ENCODE measurements around the gene LGALSL. TPM values are rescaled to one million over a fixed set of nuclear protein-coding genes. Genes with fewer than 3 reads are reported as not detected.

The LGALSL gene
- total and polyA plus RNA-seq, 2 donors, result 1.7 to 12.8 TPM

- 89% methylated on average over 5 of the region's 5 CpGs for WGBS
- peaks cover 0 to 7% of the 10 kb centered on the region in 2 donors for H3K27me3 ChIP-seq (ENCODE audit: control insufficient read depth in 2 of 2, insufficient read depth in 1 of 2, low read length in 1 of 2)
- H3K4me1 ChIP-seq (ENCODE audit: control insufficient read depth in 2 of 2, insufficient read depth in 2 of 2, low read length in 2 of 2), result no peaks in the 10 kb centered on the region
- no peak for DNase-seq (ENCODE audit: low read depth in 6 of 9, low spot score in 9 of 9)
- H3K4me3 ChIP-seq (ENCODE audit: low read length in 2 of 2), result no peak overlapping the region
- no peaks in the 10 kb centered on the region for H3K36me3 ChIP-seq (ENCODE audit: control insufficient read depth in 2 of 2, insufficient read depth in 2 of 2, low read length in 1 of 2)
- no peak overlapping the region for H3K27ac ChIP-seq (ENCODE audit: low read depth in 1 of 2, low read length in 1 of 2)
- H3K9me3 ChIP-seq (ENCODE audit: control insufficient read depth in 2 of 2, insufficient read depth in 1 of 2, low read length in 1 of 2), result no peaks in the 10 kb centered on the region
Measured at GRCh38 chr2:64482765-64483504, 29.0 kb downstream of the LGALSL start.

GRCh38 chr2:64485331-64485730 is 31.4 kb downstream of the LGALSL start:
- no peak for DNase-seq (ENCODE audit: low read depth in 6 of 9, low spot score in 9 of 9)
- Histone ChIP-seq H3K27ac (ENCODE audit: low read depth in 1 of 2, low read length in 1 of 2) (peak overlapping the region in 1 of 2 donors; percentile 43), H3K4me3 (ENCODE audit: low read length in 2 of 2) (no peak overlapping the region), H3K9me3 (ENCODE audit: control insufficient read depth in 2 of 2, insufficient read depth in 1 of 2, low read length in 1 of 2) (no peaks in the 10 kb centered on the region), H3K27me3 (ENCODE audit: control insufficient read depth in 2 of 2, insufficient read depth in 1 of 2, low read length in 1 of 2) (peaks cover 0 to 23% of the 10 kb centered on the region in 2 donors), H3K36me3 (ENCODE audit: control insufficient read depth in 2 of 2, insufficient read depth in 2 of 2, low read length in 1 of 2) (no peaks in the 10 kb centered on the region), H3K4me1 (ENCODE audit: control insufficient read depth in 2 of 2, insufficient read depth in 2 of 2, low read length in 2 of 2) (peaks cover 0 to 17% of the 10 kb centered on the region in 2 donors)
- WGBS, result 58% methylated on average over 4 of the region's 4 CpGs

- Histone ChIP-seq H3K36me3 (ENCODE audit: control insufficient read depth in 2 of 2, insufficient read depth in 2 of 2, low read length in 1 of 2) (no peaks in the 10 kb centered on the region), H3K27me3 (ENCODE audit: control insufficient read depth in 2 of 2, insufficient read depth in 1 of 2, low read length in 1 of 2) (peaks cover 0 to 28% of the 10 kb centered on the region in 2 donors), H3K4me3 (ENCODE audit: low read length in 2 of 2) (no peak overlapping the region), H3K9me3 (ENCODE audit: control insufficient read depth in 2 of 2, insufficient read depth in 1 of 2, low read length in 1 of 2) (no peaks in the 10 kb centered on the region), H3K4me1 (ENCODE audit: control insufficient read depth in 2 of 2, insufficient read depth in 2 of 2, low read length in 2 of 2) (peaks cover 0 to 17% of the 10 kb centered on the region in 2 donors), H3K27ac (ENCODE audit: low read depth in 1 of 2, low read length in 1 of 2) (peak overlapping the region in 1 of 2 donors; percentile 43)
- DNase-seq (ENCODE audit: low read depth in 6 of 9, low spot score in 9 of 9), result peak in 1 of 9 donors; percentile 19
- 94% methylated on average over 8 of the region's 8 CpGs for WGBS
Measured at GRCh38 chr2:64485961-64486360, 32.0 kb downstream of the LGALSL start.

- Histone ChIP-seq H3K9me3 (ENCODE audit: control insufficient read depth in 2 of 2, insufficient read depth in 1 of 2, low read length in 1 of 2) (no peaks in the 10 kb centered on the region), H3K27ac (ENCODE audit: low read depth in 1 of 2, low read length in 1 of 2) (no peak overlapping the region), H3K4me3 (ENCODE audit: low read length in 2 of 2) (no peak overlapping the region), H3K4me1 (ENCODE audit: control insufficient read depth in 2 of 2, insufficient read depth in 2 of 2, low read length in 2 of 2) (peaks cover 0 to 17% of the 10 kb centered on the region in 2 donors), H3K27me3 (ENCODE audit: control insufficient read depth in 2 of 2, insufficient read depth in 1 of 2, low read length in 1 of 2) (peaks cover 2 to 30% of the 10 kb centered on the region in 2 donors), H3K36me3 (ENCODE audit: control insufficient read depth in 2 of 2, insufficient read depth in 2 of 2, low read length in 1 of 2) (no peaks in the 10 kb centered on the region)
- 71% methylated on average over 10 of the region's 10 CpGs for WGBS
- DNase-seq (ENCODE audit: low read depth in 6 of 9, low spot score in 9 of 9), result no peak
Measured at GRCh38 chr2:64487256-64488049, 33.5 kb downstream of the LGALSL start.

- peak; percentile 43 to 83 (median 63) for DNase-seq (ENCODE audit: low read depth in 6 of 9, low spot score in 9 of 9)
- 53% methylated on average over 20 of the region's 20 CpGs for WGBS
- H3K4me3 ChIP-seq (ENCODE audit: low read length in 2 of 2), result no peak overlapping the region
- peaks cover 2 to 31% of the 10 kb centered on the region in 2 donors for H3K27me3 ChIP-seq (ENCODE audit: control insufficient read depth in 2 of 2, insufficient read depth in 1 of 2, low read length in 1 of 2)
- H3K4me1 ChIP-seq (ENCODE audit: control insufficient read depth in 2 of 2, insufficient read depth in 2 of 2, low read length in 2 of 2), result peaks cover 0 to 17% of the 10 kb centered on the region in 2 donors
- no peak overlapping the region for H3K27ac ChIP-seq (ENCODE audit: low read depth in 1 of 2, low read length in 1 of 2)
- H3K9me3 ChIP-seq (ENCODE audit: control insufficient read depth in 2 of 2, insufficient read depth in 1 of 2, low read length in 1 of 2), result no peaks in the 10 kb centered on the region
- no peaks in the 10 kb centered on the region for H3K36me3 ChIP-seq (ENCODE audit: control insufficient read depth in 2 of 2, insufficient read depth in 2 of 2, low read length in 1 of 2)
Measured at GRCh38 chr2:64488050-64488974, 34.4 kb downstream of the LGALSL start.

GRCh38 chr2:64489081-64489751 is 35.3 kb downstream of the LGALSL start:
- no peak for DNase-seq (ENCODE audit: low read depth in 6 of 9, low spot score in 9 of 9)
- no peak overlapping the region for H3K4me3 ChIP-seq (ENCODE audit: low read length in 2 of 2)
- H3K27ac ChIP-seq (ENCODE audit: low read depth in 1 of 2, low read length in 1 of 2), result no peak overlapping the region
- H3K4me1 ChIP-seq (ENCODE audit: control insufficient read depth in 2 of 2, insufficient read depth in 2 of 2, low read length in 2 of 2), result peaks cover 0 to 17% of the 10 kb centered on the region in 2 donors
- H3K27me3 ChIP-seq (ENCODE audit: control insufficient read depth in 2 of 2, insufficient read depth in 1 of 2, low read length in 1 of 2), result peaks cover 4 to 34% of the 10 kb centered on the region in 2 donors
- no peaks in the 10 kb centered on the region for H3K9me3 ChIP-seq (ENCODE audit: control insufficient read depth in 2 of 2, insufficient read depth in 1 of 2, low read length in 1 of 2)
- no peaks in the 10 kb centered on the region for H3K36me3 ChIP-seq (ENCODE audit: control insufficient read depth in 2 of 2, insufficient read depth in 2 of 2, low read length in 1 of 2)
- 51% methylated on average over 5 of the region's 5 CpGs for WGBS

GRCh38 chr2:64491426-64491825 is 37.5 kb downstream of the LGALSL start:
- H3K9me3 ChIP-seq (ENCODE audit: control insufficient read depth in 2 of 2, insufficient read depth in 1 of 2, low read length in 1 of 2), result no peaks in the 10 kb centered on the region
- peaks cover 4 to 27% of the 10 kb centered on the region in 2 donors for H3K27me3 ChIP-seq (ENCODE audit: control insufficient read depth in 2 of 2, insufficient read depth in 1 of 2, low read length in 1 of 2)
- no peak overlapping the region for H3K4me3 ChIP-seq (ENCODE audit: low read length in 2 of 2)
- no peak for DNase-seq (ENCODE audit: low read depth in 6 of 9, low spot score in 9 of 9)
- H3K36me3 ChIP-seq (ENCODE audit: control insufficient read depth in 2 of 2, insufficient read depth in 2 of 2, low read length in 1 of 2), result no peaks in the 10 kb centered on the region
- H3K27ac ChIP-seq (ENCODE audit: low read depth in 1 of 2, low read length in 1 of 2), result no peak overlapping the region
- 95% methylated on average over 4 of the region's 4 CpGs for WGBS
- peaks cover 0 to 17% of the 10 kb centered on the region in 2 donors for H3K4me1 ChIP-seq (ENCODE audit: control insufficient read depth in 2 of 2, insufficient read depth in 2 of 2, low read length in 2 of 2)

- 99% methylated on average over 3 of the region's 3 CpGs for WGBS
- Histone ChIP-seq H3K27ac (ENCODE audit: low read depth in 1 of 2, low read length in 1 of 2) (no peak overlapping the region), H3K27me3 (ENCODE audit: control insufficient read depth in 2 of 2, insufficient read depth in 1 of 2, low read length in 1 of 2) (peaks cover 4 to 31% of the 10 kb centered on the region in 2 donors), H3K4me3 (ENCODE audit: low read length in 2 of 2) (no peak overlapping the region), H3K36me3 (ENCODE audit: control insufficient read depth in 2 of 2, insufficient read depth in 2 of 2, low read length in 1 of 2) (no peaks in the 10 kb centered on the region), H3K9me3 (ENCODE audit: control insufficient read depth in 2 of 2, insufficient read depth in 1 of 2, low read length in 1 of 2) (no peaks in the 10 kb centered on the region), H3K4me1 (ENCODE audit: control insufficient read depth in 2 of 2, insufficient read depth in 2 of 2, low read length in 2 of 2) (peaks cover 0 to 17% of the 10 kb centered on the region in 2 donors)
- DNase-seq (ENCODE audit: low read depth in 6 of 9, low spot score in 9 of 9), result no peak
Measured at GRCh38 chr2:64492272-64492671, 38.3 kb downstream of the LGALSL start.

Data from thymus (tissue), 11 donors.